ENCODE results near the gene MMS22L.

DNA sequence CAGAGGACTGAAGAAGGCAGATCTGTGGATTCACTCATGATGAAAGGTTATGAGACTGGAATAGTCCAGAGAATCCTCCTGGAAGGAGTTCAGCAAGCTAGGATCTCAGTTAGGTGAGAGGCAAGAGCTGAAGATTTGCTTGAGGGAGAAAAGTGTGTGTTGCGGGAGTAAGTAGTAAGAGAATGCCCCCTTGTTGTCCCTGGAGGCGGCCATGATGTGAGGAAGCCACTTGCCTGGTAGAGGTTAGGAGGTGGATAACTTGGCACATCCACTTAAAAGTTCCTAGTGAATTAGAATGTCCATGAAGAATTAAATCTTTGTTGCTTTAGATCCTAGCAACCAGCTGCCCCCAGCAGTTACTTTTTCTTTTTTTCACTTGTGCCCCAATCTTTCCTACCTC is 162.5 kb downstream of the MMS22L start:
- TF ChIP-seq, protein P1, sequence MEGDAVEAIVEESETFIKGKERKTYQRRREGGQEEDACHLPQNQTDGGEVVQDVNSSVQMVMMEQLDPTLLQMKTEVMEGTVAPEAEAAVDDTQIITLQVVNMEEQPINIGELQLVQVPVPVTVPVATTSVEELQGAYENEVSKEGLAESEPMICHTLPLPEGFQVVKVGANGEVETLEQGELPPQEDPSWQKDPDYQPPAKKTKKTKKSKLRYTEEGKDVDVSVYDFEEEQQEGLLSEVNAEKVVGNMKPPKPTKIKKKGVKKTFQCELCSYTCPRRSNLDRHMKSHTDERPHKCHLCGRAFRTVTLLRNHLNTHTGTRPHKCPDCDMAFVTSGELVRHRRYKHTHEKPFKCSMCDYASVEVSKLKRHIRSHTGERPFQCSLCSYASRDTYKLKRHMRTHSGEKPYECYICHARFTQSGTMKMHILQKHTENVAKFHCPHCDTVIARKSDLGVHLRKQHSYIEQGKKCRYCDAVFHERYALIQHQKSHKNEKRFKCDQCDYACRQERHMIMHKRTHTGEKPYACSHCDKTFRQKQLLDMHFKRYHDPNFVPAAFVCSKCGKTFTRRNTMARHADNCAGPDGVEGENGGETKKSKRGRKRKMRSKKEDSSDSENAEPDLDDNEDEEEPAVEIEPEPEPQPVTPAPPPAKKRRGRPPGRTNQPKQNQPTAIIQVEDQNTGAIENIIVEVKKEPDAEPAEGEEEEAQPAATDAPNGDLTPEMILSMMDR (IDR thresholded peaks at IDR 0.05; ENCODE audit: insufficient read depth, low read length), result no peak
- no peak for TF ChIP-seq POLR2AphosphoS5 (IDR thresholded peaks at IDR 0.05; ENCODE audit: low read depth)
- TF ChIP-seq, protein P2, sequence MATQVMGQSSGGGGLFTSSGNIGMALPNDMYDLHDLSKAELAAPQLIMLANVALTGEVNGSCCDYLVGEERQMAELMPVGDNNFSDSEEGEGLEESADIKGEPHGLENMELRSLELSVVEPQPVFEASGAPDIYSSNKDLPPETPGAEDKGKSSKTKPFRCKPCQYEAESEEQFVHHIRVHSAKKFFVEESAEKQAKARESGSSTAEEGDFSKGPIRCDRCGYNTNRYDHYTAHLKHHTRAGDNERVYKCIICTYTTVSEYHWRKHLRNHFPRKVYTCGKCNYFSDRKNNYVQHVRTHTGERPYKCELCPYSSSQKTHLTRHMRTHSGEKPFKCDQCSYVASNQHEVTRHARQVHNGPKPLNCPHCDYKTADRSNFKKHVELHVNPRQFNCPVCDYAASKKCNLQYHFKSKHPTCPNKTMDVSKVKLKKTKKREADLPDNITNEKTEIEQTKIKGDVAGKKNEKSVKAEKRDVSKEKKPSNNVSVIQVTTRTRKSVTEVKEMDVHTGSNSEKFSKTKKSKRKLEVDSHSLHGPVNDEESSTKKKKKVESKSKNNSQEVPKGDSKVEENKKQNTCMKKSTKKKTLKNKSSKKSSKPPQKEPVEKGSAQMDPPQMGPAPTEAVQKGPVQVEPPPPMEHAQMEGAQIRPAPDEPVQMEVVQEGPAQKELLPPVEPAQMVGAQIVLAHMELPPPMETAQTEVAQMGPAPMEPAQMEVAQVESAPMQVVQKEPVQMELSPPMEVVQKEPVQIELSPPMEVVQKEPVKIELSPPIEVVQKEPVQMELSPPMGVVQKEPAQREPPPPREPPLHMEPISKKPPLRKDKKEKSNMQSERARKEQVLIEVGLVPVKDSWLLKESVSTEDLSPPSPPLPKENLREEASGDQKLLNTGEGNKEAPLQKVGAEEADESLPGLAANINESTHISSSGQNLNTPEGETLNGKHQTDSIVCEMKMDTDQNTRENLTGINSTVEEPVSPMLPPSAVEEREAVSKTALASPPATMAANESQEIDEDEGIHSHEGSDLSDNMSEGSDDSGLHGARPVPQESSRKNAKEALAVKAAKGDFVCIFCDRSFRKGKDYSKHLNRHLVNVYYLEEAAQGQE (IDR thresholded peaks at IDR 0.05; ENCODE audit: insufficient replicate concordance, low read depth), result no peak
- TF ChIP-seq GABPA (IDR thresholded peaks at IDR 0.05; ENCODE audit: low read depth), result no peak
- TF ChIP-seq SPI1 (IDR thresholded peaks at IDR 0.05; ENCODE audit: borderline replicate concordance, low read depth), result no peak

Data from HL-60 (cell line).